HepG2 (cell line): ENCODE results near the gene CD274. TPM values are rescaled to one million over a fixed set of nuclear protein-coding genes. Genes with fewer than 3 reads are reported as not detected.

Experiments used
- DMAP1 ChIP-seq: IDR thresholded peaks from 2 replicates; pipeline ENCODE4 v1.6.1; 2016
- FOXP1 ChIP-seq, 2 experiments: fragments of 450-650 bp in 1 of 2; IDR thresholded peaks; 2 replicates each; pipeline ENCODE4 v1.6.1; 2017 to 2018; ENCODE audit warnings: antibody characterized with exemption in 1 of 2
- GZF1 ChIP-seq: sonication (generic); formaldehyde crosslinking; IDR thresholded peaks from 2 replicates; pipeline ENCODE4 v1.5.1; 2020; ENCODE audit warnings: mild to moderate bottlenecking, missing genetic modification reagents
- HCFC1 ChIP-seq: fragments of 150-350 bp; IDR thresholded peaks from 2 replicates; pipeline ENCODE4 v1.6.1; 2014; ENCODE audit warnings: low read depth, low read length
- JUND ChIP-seq: sonication (generic); formaldehyde crosslinking; IDR thresholded peaks from 2 replicates; pipeline ENCODE4 v1.8.0; 2022; ENCODE audit warnings: mild to moderate bottlenecking, missing genetic modification reagents
- NCOA5 ChIP-seq: sonication (generic); formaldehyde crosslinking; IDR thresholded peaks from 2 replicates; pipeline ENCODE4 v1.4.0; 2020; ENCODE audit warnings: missing genetic modification reagents
- TBX3 ChIP-seq: fragments of 450-650 bp; IDR thresholded peaks from 2 replicates; pipeline ENCODE4 v1.6.1; 2017; ENCODE audit warnings: antibody characterized with exemption, mild to moderate bottlenecking, inconsistent platforms, borderline replicate concordance
- XRCC5 ChIP-seq: fragments of 200-400 bp; formaldehyde crosslinking; optimal IDR thresholded peaks from 2 replicates; pipeline ENCODE3; 2017; ENCODE audit warnings: mild to moderate bottlenecking, low read length
- ZFY ChIP-seq: sonication (generic); formaldehyde crosslinking; IDR thresholded peaks from 2 replicates; pipeline ENCODE4 v1.4.0; 2020; ENCODE audit warnings: missing genetic modification reagents
- ZNF205 ChIP-seq: IDR thresholded peaks from 2 replicates; pipeline ENCODE4 v1.6.1; 2018; ENCODE audit warnings: missing biosample characterization, missing genetic modification reagents
- ZNF235 ChIP-seq: sonication (generic); formaldehyde crosslinking; IDR thresholded peaks from 2 replicates; pipeline ENCODE4 v1.8.1; 2023; ENCODE audit warnings: mild to moderate bottlenecking, missing genetic modification reagents, borderline replicate concordance
- ZNF549 ChIP-seq: sonication (generic); formaldehyde crosslinking; IDR thresholded peaks from 2 replicates; pipeline ENCODE4 v1.5.0; 2020; ENCODE audit warnings: missing genetic modification reagents
- ZNF704 ChIP-seq: sonication (generic); formaldehyde crosslinking; IDR thresholded peaks from 2 replicates; pipeline ENCODE4 v1.8.1; 2023; ENCODE audit warnings: mild to moderate bottlenecking, inconsistent platforms, moderate library complexity, missing genetic modification reagents, borderline replicate concordance
- polyA plus RNA-seq, 8 experiments: library from polyadenylated mRNA; depleted of rRNA in 3 of 8; stranded (reverse) in 7 of 8; unstranded in 1 of 8; fragments of >200 nt; fragmentation: Illumina TruSeq in 4 of 8; extraction: Trizol in 4 of 8; gene quantifications; 2 replicates each; pipeline versions ENCODE4 v1.2.1 to v1.2.3, GENCODE V29; 2011 to 2016; ENCODE audit warnings: low read depth in 4 of 8, missing spikeins in 1 of 8, mixed read lengths in 1 of 8; ENCODE audit not compliant: insufficient read depth in 1 of 8
- total RNA-seq, 5 experiments: library from RNA; depleted of rRNA; stranded (reverse); fragments of >200 nt; fragmentation: Illumina TruSeq; extraction: Trizol; gene quantifications; 2 replicates each; pipeline ENCODE4 v1.2.3, GENCODE V29; 2016; ENCODE audit warnings: low read depth in 1 of 5
- TF ChIP-seq, protein P1 (sequence below): sonication (generic); formaldehyde crosslinking; IDR thresholded peaks from 2 replicates; pipeline ENCODE4 v1.5.0; 2020; ENCODE audit warnings: mild to moderate bottlenecking, missing genetic modification reagents, moderate library complexity
- TF ChIP-seq, protein P2 (sequence below): sonication (generic); formaldehyde crosslinking; IDR thresholded peaks from 2 replicates; pipeline ENCODE4 v1.4.0; 2020; ENCODE audit warnings: missing genetic modification reagents
- TF ChIP-seq, protein P3 (sequence below): sonication (generic); formaldehyde crosslinking; IDR thresholded peaks from 2 replicates; pipeline ENCODE4 v1.5.0; 2020; ENCODE audit warnings: mild to moderate bottlenecking, missing genetic modification reagents, borderline replicate concordance
- TF ChIP-seq, protein P4 (sequence below): IDR thresholded peaks from 2 replicates; pipeline ENCODE4 v1.6.1; 2016
- TF ChIP-seq, protein P5 (sequence below): sonication (generic); IDR thresholded peaks from 2 replicates; pipeline ENCODE4 v1.6.1; 2016; ENCODE audit warnings: low read depth, borderline replicate concordance

The CD274 gene
- total and polyA plus RNA-seq, 2 of the 13 experiments (the other 11 are each of a cell fraction or from before 2014, with no cell fraction given) = 0.17 to 0.49 TPM

GRCh38 chr9:5437254-5438216, 12.8 kb upstream of the CD274 start, which contains the start of gene PLGRKT (continued):
- TF ChIP-seq ZNF235 (CRISPR knock-in tag) (0 out of 2 replicates have a peak, but pooled peaks have one; percentile 46), FOXP1 (IDR thresholded peaks at IDR 0.05) (no peak), FOXP1 (CRISPR knock-in tag; IDR thresholded peaks at IDR 0.05) (no peak), HCFC1 (no peak), ZNF205 (CRISPR knock-in tag) (no peak), NCOA5 (CRISPR knock-in tag) (no peak), ZFY (CRISPR knock-in tag) (peak; percentile 98), TBX3 (no peak), XRCC5 (peak; percentile 41), JUND (0 out of 2 replicates have a peak, but pooled peaks have one; percentile 46), ZNF549 (CRISPR knock-in tag) (0 out of 2 replicates have a peak, but pooled peaks have one; percentile 47), ZNF704 (0 out of 2 replicates have a peak, but pooled peaks have one; percentile 62), GZF1 (CRISPR knock-in tag) (peak; percentile 54; the same call in 1 of the 2 replicates), DMAP1 (CRISPR knock-in tag) (peak; percentile 56; the same call in 1 of the 2 replicates)
- TF ChIP-seq, protein P1, sequence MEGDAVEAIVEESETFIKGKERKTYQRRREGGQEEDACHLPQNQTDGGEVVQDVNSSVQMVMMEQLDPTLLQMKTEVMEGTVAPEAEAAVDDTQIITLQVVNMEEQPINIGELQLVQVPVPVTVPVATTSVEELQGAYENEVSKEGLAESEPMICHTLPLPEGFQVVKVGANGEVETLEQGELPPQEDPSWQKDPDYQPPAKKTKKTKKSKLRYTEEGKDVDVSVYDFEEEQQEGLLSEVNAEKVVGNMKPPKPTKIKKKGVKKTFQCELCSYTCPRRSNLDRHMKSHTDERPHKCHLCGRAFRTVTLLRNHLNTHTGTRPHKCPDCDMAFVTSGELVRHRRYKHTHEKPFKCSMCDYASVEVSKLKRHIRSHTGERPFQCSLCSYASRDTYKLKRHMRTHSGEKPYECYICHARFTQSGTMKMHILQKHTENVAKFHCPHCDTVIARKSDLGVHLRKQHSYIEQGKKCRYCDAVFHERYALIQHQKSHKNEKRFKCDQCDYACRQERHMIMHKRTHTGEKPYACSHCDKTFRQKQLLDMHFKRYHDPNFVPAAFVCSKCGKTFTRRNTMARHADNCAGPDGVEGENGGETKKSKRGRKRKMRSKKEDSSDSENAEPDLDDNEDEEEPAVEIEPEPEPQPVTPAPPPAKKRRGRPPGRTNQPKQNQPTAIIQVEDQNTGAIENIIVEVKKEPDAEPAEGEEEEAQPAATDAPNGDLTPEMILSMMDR (CRISPR knock-in tag) = peak; percentile 68
- TF ChIP-seq, protein P2, sequence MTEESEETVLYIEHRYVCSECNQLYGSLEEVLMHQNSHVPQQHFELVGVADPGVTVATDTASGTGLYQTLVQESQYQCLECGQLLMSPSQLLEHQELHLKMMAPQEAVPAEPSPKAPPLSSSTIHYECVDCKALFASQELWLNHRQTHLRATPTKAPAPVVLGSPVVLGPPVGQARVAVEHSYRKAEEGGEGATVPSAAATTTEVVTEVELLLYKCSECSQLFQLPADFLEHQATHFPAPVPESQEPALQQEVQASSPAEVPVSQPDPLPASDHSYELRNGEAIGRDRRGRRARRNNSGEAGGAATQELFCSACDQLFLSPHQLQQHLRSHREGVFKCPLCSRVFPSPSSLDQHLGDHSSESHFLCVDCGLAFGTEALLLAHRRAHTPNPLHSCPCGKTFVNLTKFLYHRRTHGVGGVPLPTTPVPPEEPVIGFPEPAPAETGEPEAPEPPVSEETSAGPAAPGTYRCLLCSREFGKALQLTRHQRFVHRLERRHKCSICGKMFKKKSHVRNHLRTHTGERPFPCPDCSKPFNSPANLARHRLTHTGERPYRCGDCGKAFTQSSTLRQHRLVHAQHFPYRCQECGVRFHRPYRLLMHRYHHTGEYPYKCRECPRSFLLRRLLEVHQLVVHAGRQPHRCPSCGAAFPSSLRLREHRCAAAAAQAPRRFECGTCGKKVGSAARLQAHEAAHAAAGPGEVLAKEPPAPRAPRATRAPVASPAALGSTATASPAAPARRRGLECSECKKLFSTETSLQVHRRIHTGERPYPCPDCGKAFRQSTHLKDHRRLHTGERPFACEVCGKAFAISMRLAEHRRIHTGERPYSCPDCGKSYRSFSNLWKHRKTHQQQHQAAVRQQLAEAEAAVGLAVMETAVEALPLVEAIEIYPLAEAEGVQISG (CRISPR knock-in tag) = peak; percentile 89
- TF ChIP-seq, protein P3, sequence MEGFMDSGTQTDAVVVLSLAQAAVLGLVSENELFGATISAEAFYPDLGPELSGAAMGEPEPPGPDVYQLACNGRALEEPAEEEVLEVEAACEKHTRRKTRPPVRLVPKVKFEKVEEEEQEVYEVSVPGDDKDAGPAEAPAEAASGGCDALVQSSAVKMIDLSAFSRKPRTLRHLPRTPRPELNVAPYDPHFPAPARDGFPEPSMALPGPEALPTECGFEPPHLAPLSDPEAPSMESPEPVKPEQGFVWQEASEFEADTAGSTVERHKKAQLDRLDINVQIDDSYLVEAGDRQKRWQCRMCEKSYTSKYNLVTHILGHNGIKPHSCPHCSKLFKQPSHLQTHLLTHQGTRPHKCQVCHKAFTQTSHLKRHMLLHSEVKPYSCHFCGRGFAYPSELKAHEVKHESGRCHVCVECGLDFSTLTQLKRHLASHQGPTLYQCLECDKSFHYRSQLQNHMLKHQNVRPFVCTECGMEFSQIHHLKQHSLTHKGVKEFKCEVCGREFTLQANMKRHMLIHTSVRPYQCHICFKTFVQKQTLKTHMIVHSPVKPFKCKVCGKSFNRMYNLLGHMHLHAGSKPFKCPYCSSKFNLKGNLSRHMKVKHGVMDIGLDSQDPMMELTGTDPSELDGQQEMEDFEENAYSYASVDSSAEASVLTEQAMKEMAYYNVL (CRISPR knock-in tag) = peak; percentile 74; the same call in 1 of the 2 replicates
- TF ChIP-seq, protein P4, sequence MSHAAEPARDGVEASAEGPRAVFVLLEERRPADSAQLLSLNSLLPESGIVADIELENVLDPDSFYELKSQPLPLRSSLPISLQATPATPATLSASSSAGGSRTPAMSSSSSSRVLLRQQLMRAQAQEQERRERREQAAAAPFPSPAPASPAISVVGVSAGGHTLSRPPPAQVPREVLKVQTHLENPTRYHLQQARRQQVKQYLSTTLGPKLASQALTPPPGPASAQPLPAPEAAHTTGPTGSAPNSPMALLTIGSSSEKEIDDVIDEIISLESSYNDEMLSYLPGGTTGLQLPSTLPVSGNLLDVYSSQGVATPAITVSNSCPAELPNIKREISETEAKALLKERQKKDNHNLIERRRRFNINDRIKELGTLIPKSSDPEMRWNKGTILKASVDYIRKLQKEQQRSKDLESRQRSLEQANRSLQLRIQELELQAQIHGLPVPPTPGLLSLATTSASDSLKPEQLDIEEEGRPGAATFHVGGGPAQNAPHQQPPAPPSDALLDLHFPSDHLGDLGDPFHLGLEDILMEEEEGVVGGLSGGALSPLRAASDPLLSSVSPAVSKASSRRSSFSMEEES (CRISPR knock-in tag) = no peak
- TF ChIP-seq, protein P5, sequence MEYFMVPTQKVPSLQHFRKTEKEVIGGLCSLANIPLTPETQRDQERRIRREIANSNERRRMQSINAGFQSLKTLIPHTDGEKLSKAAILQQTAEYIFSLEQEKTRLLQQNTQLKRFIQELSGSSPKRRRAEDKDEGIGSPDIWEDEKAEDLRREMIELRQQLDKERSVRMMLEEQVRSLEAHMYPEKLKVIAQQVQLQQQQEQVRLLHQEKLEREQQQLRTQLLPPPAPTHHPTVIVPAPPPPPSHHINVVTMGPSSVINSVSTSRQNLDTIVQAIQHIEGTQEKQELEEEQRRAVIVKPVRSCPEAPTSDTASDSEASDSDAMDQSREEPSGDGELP = peak; percentile 62; the same call in 1 of the 2 replicates
